Tibial nerve (tissue), 4 donors: ENCODE results near the gene ZBTB8OS.

Experiments used
- EP300 ChIP-seq, 2 donors: sonication (generic); formaldehyde crosslinking; IDR thresholded peaks; one replicate each; pipeline ENCODE4 v1.6.1; 2017; ENCODE audit warnings: antibody characterized with exemption in 2 of 2, mild to moderate bottlenecking in 1 of 2
- POLR2A ChIP-seq, 2 donors: fragments of 450-650 bp; IDR thresholded peaks; one replicate each; pipeline ENCODE4 v1.6.1; 2017; ENCODE audit warnings: antibody characterized with exemption in 2 of 2, mild to moderate bottlenecking in 2 of 2, moderate library complexity in 2 of 2
- TF ChIP-seq, protein P1 (sequence below), 5 experiments: fragments of 200-600 bp in 3 of 5; fragments of 450-650 bp in 2 of 5; sonication (generic) in 3 of 5; IDR thresholded peaks; one replicate each; pipeline ENCODE4 v1.5.1; 2016 to 2019; ENCODE audit warnings: antibody characterized with exemption in 5 of 5, mild to moderate bottlenecking in 3 of 5, moderate library complexity in 2 of 5

DNA sequence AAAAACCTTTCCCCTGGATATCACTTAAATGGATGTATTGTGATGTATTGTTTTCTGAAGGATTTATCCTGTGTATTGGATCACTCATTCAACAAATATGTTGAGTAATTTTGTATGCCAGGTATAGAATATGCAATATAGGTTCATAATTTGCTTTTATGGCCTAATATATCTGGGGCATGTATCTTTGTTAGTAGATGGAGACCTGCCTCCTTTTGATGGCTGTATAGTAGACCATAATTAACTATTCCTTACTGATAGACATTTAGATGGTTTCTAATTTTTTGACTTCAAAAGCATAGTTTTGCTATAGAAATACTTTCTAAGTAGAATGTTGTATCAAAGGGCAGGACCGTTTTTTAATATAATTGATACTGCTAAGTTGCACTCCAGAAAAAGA, 9.2 kb upstream of the ZBTB8OS start:
- TF ChIP-seq, protein P1, sequence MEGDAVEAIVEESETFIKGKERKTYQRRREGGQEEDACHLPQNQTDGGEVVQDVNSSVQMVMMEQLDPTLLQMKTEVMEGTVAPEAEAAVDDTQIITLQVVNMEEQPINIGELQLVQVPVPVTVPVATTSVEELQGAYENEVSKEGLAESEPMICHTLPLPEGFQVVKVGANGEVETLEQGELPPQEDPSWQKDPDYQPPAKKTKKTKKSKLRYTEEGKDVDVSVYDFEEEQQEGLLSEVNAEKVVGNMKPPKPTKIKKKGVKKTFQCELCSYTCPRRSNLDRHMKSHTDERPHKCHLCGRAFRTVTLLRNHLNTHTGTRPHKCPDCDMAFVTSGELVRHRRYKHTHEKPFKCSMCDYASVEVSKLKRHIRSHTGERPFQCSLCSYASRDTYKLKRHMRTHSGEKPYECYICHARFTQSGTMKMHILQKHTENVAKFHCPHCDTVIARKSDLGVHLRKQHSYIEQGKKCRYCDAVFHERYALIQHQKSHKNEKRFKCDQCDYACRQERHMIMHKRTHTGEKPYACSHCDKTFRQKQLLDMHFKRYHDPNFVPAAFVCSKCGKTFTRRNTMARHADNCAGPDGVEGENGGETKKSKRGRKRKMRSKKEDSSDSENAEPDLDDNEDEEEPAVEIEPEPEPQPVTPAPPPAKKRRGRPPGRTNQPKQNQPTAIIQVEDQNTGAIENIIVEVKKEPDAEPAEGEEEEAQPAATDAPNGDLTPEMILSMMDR (IDR thresholded peaks at IDR 0.05): no peak
- TF ChIP-seq POLR2A (IDR thresholded peaks at IDR 0.05) (no peak), EP300 (IDR thresholded peaks at IDR 0.05) (no peak)
